ENCODE results near the gene UNC119B.

Gene UNC119B

DNA sequence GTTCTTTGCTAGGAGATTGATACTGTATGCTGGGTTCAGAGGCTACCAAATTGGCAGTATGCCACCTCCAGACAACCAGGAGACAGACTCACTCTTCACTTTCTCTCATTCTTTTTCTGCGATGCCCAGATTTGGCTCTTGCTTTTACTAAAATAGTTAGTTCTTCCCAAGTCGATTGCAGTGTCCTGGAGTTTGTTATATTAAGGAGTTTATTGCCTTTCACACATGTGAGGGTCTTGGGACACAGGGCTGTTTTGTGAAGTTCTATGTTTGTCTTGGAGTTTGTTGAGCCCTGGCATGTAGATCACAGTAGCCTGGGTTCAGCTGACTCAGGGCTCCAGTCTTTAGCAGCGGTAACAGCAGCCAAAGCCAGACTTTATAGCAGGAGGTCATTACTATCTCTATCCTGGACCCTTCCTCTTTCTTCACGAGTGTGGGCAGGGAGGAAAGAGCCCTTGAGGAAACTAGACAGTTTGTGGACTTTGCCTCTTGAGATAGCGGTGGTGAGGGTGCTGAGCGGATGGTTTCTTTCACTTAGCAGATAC is 21.7 kb upstream of the UNC119B start:
- Histone ChIP-seq H3K4me1 (ENCODE audit: control insufficient read depth in 1 of 2, insufficient read depth in 2 of 2, low read length in 2 of 2) (peaks cover 49 to 55% of the 10 kb centered on the region in 2 donors), H3K4me3 (ENCODE audit: low read depth in 1 of 2, low read length in 2 of 2) (peak overlapping the region; percentile 84 to 88), H3K9me3 (ENCODE audit: control insufficient read depth in 1 of 2, low read length in 2 of 2) (no peaks in the 10 kb centered on the region), H3K9ac (ENCODE audit: low read depth in 1 of 2, low read length in 2 of 2) (peak overlapping the region; percentile 83 to 86), H3K27ac (ENCODE audit: low read depth, low read length) (no peak overlapping the region), H3K27me3 (ENCODE audit: control insufficient read depth in 1 of 2, insufficient read depth in 2 of 2, low read length in 2 of 2) (no peaks in the 10 kb centered on the region), H3K36me3 (ENCODE audit: control insufficient read depth in 1 of 2, insufficient read depth in 2 of 2, low read length in 2 of 2) (peaks cover 0 to 5% of the 10 kb centered on the region in 2 donors)

DNA sequence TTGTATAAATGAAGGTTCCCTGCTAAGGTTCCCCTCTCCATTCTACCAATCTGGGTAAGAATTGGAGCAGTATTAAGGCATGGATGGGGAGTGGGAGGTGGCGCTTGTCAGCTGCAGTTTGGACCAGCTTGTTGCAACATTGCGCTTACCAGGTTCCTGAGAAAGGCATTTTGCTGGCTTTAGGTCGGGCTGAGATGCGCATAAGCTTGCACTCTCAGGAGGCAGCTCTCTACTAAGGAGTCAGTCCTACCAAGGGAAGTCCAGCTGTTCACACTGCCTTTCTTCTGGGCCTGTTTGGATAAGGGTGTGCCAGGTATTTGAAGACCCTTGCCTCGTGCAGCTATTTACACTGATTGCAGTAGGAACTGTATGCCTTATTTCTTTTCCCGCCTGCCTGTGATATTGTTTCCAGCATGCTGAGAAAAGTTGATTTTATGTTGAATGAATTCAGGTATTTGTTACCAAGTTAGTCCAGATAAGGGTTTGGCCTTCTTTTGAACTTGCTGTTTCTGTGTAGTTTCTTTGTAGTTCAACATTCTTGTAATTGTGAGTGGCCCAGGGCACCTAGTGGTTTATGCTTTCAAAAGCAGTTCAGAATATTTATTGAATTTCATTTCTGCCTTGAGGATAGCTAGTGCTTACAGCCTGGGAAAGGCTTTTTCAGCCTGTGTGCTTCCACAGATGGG is 20.7 kb upstream of the UNC119B start:
- Histone ChIP-seq H3K9ac (ENCODE audit: low read depth in 1 of 2, low read length in 2 of 2) (peak overlapping the region; percentile 83 to 86), H3K27ac (ENCODE audit: low read depth, low read length) (peak overlapping the region; percentile 22), H3K27me3 (ENCODE audit: control insufficient read depth in 1 of 2, insufficient read depth in 2 of 2, low read length in 2 of 2) (no peaks in the 10 kb centered on the region), H3K4me1 (ENCODE audit: control insufficient read depth in 1 of 2, insufficient read depth in 2 of 2, low read length in 2 of 2) (peaks cover 58 to 62% of the 10 kb centered on the region in 2 donors), H3K36me3 (ENCODE audit: control insufficient read depth in 1 of 2, insufficient read depth in 2 of 2, low read length in 2 of 2) (peaks cover 6 to 15% of the 10 kb centered on the region in 2 donors), H3K9me3 (ENCODE audit: control insufficient read depth in 1 of 2, low read length in 2 of 2) (no peaks in the 10 kb centered on the region), H3K4me3 (ENCODE audit: low read depth in 1 of 2, low read length in 2 of 2) (peak overlapping the region; percentile 84 to 88)

DNA sequence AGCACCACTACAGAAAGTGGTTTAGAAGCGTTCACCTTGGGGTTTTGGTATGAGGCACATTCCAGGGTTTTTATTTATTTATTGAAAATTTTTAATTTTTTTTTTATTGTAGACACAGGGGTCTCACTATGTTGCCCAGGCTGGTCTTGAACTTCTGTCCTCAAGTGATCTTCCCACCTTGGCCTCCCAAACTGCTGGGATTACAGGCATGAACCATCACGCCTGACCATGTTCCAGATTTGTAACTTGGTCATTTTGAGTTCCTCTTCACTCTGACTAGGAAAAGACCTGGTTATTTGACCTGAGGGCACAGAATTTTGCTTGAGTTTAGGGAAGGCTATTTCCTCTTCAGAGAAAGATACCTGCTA is 20.2 kb upstream of the UNC119B start:
- H3K4me1 ChIP-seq (ENCODE audit: control insufficient read depth in 1 of 2, insufficient read depth in 2 of 2, low read length in 2 of 2), result peaks cover 64 to 67% of the 10 kb centered on the region in 2 donors
- no peak overlapping the region for H3K9ac ChIP-seq (ENCODE audit: low read depth in 1 of 2, low read length in 2 of 2)
- no peak overlapping the region for H3K27ac ChIP-seq (ENCODE audit: low read depth, low read length)
- no peaks in the 10 kb centered on the region for H3K27me3 ChIP-seq (ENCODE audit: control insufficient read depth in 1 of 2, insufficient read depth in 2 of 2, low read length in 2 of 2)
- peak overlapping the region; percentile 84 to 88 for H3K4me3 ChIP-seq (ENCODE audit: low read depth in 1 of 2, low read length in 2 of 2)
- H3K9me3 ChIP-seq (ENCODE audit: control insufficient read depth in 1 of 2, low read length in 2 of 2), result no peaks in the 10 kb centered on the region
- peaks cover 11 to 20% of the 10 kb centered on the region in 2 donors for H3K36me3 ChIP-seq (ENCODE audit: control insufficient read depth in 1 of 2, insufficient read depth in 2 of 2, low read length in 2 of 2)

DNA sequence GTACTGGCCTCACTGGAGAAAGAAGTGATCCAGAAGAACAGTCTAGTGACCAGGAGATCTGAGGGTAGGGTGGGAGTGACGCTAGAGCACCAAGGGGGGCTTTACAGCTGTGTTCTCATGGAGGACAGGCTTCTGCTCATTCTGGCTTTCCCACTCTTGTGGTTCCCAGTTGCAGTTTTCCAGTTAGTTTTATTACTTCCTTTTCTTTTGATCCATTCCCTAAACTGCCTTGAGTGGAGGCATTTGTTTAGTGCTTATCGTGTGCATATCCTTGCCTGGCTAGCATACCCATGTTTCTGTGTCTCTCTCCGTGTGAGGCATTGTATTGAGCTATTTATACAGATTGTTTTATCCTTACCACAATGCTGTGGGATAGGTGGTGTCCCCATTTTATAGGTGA is 19.3 kb upstream of the UNC119B start:
- Histone ChIP-seq H3K27ac (ENCODE audit: low read depth, low read length) (no peak overlapping the region), H3K9ac (ENCODE audit: low read depth in 1 of 2, low read length in 2 of 2) (peak overlapping the region; percentile 26 to 38), H3K36me3 (ENCODE audit: control insufficient read depth in 1 of 2, insufficient read depth in 2 of 2, low read length in 2 of 2) (peaks cover 20 to 29% of the 10 kb centered on the region in 2 donors), H3K27me3 (ENCODE audit: control insufficient read depth in 1 of 2, insufficient read depth in 2 of 2, low read length in 2 of 2) (no peaks in the 10 kb centered on the region), H3K9me3 (ENCODE audit: control insufficient read depth in 1 of 2, low read length in 2 of 2) (no peaks in the 10 kb centered on the region), H3K4me1 (ENCODE audit: control insufficient read depth in 1 of 2, insufficient read depth in 2 of 2, low read length in 2 of 2) (peaks cover 68 to 70% of the 10 kb centered on the region in 2 donors), H3K4me3 (ENCODE audit: low read depth in 1 of 2, low read length in 2 of 2) (peak overlapping the region in 1 of 2 donors; percentile 59)

DNA sequence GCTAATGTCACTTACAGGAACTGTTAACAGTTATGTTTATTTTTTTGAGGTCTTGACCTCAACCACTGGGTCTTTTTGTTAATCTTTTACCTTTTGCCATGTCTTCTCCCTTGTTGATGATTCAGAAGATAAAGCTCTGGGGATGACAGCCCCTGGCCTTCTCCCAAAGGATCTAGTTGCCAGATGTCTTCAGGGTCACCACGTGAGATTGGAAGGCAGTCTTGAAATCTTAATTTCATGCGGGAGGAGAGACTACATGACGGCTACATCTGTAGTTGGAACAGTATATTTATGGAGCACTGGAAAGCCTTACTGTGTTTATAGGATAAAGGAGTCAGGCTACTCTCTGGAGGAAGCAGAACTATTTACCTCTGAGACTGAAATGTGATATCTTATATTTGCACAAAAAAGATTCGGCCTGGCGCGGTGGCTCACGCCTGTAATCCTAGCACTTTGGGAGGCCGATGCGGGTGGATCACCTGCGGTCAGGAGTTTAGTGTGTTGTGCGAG is 17.7 kb upstream of the UNC119B start:
- Histone ChIP-seq H3K27me3 (ENCODE audit: control insufficient read depth in 1 of 2, insufficient read depth in 2 of 2, low read length in 2 of 2) (no peaks in the 10 kb centered on the region), H3K36me3 (ENCODE audit: control insufficient read depth in 1 of 2, insufficient read depth in 2 of 2, low read length in 2 of 2) (peaks cover 36 to 44% of the 10 kb centered on the region in 2 donors), H3K9ac (ENCODE audit: low read depth in 1 of 2, low read length in 2 of 2) (no peak overlapping the region), H3K4me3 (ENCODE audit: low read depth in 1 of 2, low read length in 2 of 2) (no peak overlapping the region), H3K9me3 (ENCODE audit: control insufficient read depth in 1 of 2, low read length in 2 of 2) (no peaks in the 10 kb centered on the region), H3K4me1 (ENCODE audit: control insufficient read depth in 1 of 2, insufficient read depth in 2 of 2, low read length in 2 of 2) (peaks cover 68 to 82% of the 10 kb centered on the region in 2 donors), H3K27ac (ENCODE audit: low read depth, low read length) (no peak overlapping the region)

DNA sequence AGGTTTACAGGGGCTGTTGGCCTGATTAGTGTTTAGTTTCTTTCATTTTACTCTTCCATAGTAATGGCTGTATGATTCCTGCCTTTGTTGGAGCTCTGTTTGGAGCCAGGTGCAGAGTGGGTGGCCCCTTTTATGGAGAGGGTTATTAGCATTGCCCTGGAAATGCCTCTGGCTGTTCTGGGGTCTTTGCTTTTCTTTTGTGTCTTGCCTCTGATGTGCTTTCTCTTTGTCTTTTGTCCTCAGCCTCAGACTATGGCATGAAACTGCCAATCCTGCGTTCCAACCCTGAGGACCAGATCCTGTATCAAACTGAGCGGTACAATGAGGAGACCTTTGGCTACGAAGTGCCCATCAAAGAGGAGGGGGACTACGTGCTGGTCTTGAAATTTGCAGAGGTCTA is 16.4 kb upstream of the UNC119B start:
- Histone ChIP-seq H3K4me1 (ENCODE audit: control insufficient read depth in 1 of 2, insufficient read depth in 2 of 2, low read length in 2 of 2) (peaks cover 57 to 85% of the 10 kb centered on the region in 2 donors), H3K9ac (ENCODE audit: low read depth in 1 of 2, low read length in 2 of 2) (no peak overlapping the region), H3K4me3 (ENCODE audit: low read depth in 1 of 2, low read length in 2 of 2) (no peak overlapping the region), H3K27ac (ENCODE audit: low read depth, low read length) (no peak overlapping the region), H3K9me3 (ENCODE audit: control insufficient read depth in 1 of 2, low read length in 2 of 2) (no peaks in the 10 kb centered on the region), H3K27me3 (ENCODE audit: control insufficient read depth in 1 of 2, insufficient read depth in 2 of 2, low read length in 2 of 2) (no peaks in the 10 kb centered on the region), H3K36me3 (ENCODE audit: control insufficient read depth in 1 of 2, insufficient read depth in 2 of 2, low read length in 2 of 2) (peaks cover 47 to 56% of the 10 kb centered on the region in 2 donors)

DNA sequence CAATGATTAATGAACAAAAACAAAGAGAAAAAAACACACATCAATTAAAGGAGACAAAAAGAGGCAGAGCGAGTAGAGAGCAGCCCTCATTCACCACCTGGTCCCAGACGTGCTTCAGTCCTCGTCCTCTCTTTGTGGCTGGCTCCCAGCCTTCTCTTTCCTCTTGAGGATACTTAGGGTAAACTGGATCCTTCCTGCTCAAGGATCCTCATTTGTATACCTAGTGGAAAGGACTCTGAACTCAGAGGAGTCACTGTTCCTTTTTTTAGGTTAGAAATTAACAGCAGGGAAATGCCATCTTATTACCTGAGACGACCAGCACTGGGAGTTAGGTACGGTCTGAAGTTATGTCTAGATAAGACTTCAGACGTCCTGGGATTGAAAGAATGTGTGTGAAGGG is 13.6 kb upstream of the UNC119B start:
- H3K36me3 ChIP-seq (ENCODE audit: control insufficient read depth in 1 of 2, insufficient read depth in 2 of 2, low read length in 2 of 2), result peaks cover 73 to 84% of the 10 kb centered on the region in 2 donors
- no peak overlapping the region for H3K4me3 ChIP-seq (ENCODE audit: low read depth in 1 of 2, low read length in 2 of 2)
- no peaks in the 10 kb centered on the region for H3K9me3 ChIP-seq (ENCODE audit: control insufficient read depth in 1 of 2, low read length in 2 of 2)
- no peak overlapping the region for H3K27ac ChIP-seq (ENCODE audit: low read depth, low read length)
- peaks cover 30 to 66% of the 10 kb centered on the region in 2 donors for H3K4me1 ChIP-seq (ENCODE audit: control insufficient read depth in 1 of 2, insufficient read depth in 2 of 2, low read length in 2 of 2)
- no peak overlapping the region for H3K9ac ChIP-seq (ENCODE audit: low read depth in 1 of 2, low read length in 2 of 2)
- no peaks in the 10 kb centered on the region for H3K27me3 ChIP-seq (ENCODE audit: control insufficient read depth in 1 of 2, insufficient read depth in 2 of 2, low read length in 2 of 2)

DNA sequence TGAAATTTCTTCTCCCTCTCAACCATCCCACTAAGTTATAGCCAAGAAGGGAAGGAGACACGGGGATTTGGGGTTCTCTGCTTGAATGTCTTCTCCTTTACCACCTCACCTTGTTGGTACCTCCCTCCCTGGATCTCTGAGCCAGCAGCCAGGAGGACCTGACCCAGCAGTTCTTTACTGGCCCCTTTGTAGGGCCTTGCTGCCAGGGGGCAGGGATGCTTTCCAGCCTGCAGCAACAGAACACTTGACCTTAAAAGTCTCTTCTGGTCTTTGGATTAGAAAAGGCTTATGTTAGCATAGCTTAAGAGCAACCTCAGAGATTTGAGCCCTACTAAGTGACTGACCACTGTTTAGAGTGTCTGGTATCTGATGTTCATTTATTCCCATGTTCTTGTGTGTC is 12.9 kb upstream of the UNC119B start:
- Histone ChIP-seq H3K9ac (ENCODE audit: low read depth in 1 of 2, low read length in 2 of 2) (no peak overlapping the region), H3K36me3 (ENCODE audit: control insufficient read depth in 1 of 2, insufficient read depth in 2 of 2, low read length in 2 of 2) (peaks cover 73 to 91% of the 10 kb centered on the region in 2 donors), H3K27ac (ENCODE audit: low read depth, low read length) (no peak overlapping the region), H3K4me3 (ENCODE audit: low read depth in 1 of 2, low read length in 2 of 2) (no peak overlapping the region), H3K27me3 (ENCODE audit: control insufficient read depth in 1 of 2, insufficient read depth in 2 of 2, low read length in 2 of 2) (no peaks in the 10 kb centered on the region), H3K4me1 (ENCODE audit: control insufficient read depth in 1 of 2, insufficient read depth in 2 of 2, low read length in 2 of 2) (peaks cover 24 to 59% of the 10 kb centered on the region in 2 donors), H3K9me3 (ENCODE audit: control insufficient read depth in 1 of 2, low read length in 2 of 2) (no peaks in the 10 kb centered on the region)

DNA sequence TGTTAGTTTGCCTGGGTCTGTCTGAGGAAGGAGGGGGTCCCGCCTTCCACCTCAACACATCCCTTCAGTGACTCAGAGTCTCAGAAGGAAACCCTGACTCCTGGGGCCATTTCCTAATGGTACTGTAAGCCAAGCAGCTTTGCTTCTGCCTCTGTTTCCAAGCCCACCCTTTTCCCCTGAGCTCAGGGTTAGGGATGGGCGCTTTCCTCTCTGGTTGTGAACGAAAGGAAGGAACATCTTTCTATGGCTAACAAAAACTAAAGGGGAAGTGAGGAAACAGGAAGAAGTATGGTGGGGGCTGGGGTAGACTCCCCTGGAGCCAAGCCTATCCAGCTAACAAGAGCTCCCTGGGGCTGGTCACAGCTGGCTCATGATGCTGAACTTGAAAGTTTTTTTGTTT is 11.6 kb upstream of the UNC119B start:
- no peaks in the 10 kb centered on the region for H3K27me3 ChIP-seq (ENCODE audit: control insufficient read depth in 1 of 2, insufficient read depth in 2 of 2, low read length in 2 of 2)
- H3K4me1 ChIP-seq (ENCODE audit: control insufficient read depth in 1 of 2, insufficient read depth in 2 of 2, low read length in 2 of 2), result peaks cover 18 to 52% of the 10 kb centered on the region in 2 donors
- H3K9me3 ChIP-seq (ENCODE audit: control insufficient read depth in 1 of 2, low read length in 2 of 2), result no peaks in the 10 kb centered on the region
- H3K4me3 ChIP-seq (ENCODE audit: low read depth in 1 of 2, low read length in 2 of 2), result no peak overlapping the region
- peaks cover 79 to 97% of the 10 kb centered on the region in 2 donors for H3K36me3 ChIP-seq (ENCODE audit: control insufficient read depth in 1 of 2, insufficient read depth in 2 of 2, low read length in 2 of 2)
- H3K27ac ChIP-seq (ENCODE audit: low read depth, low read length), result no peak overlapping the region
- H3K9ac ChIP-seq (ENCODE audit: low read depth in 1 of 2, low read length in 2 of 2), result no peak overlapping the region

DNA sequence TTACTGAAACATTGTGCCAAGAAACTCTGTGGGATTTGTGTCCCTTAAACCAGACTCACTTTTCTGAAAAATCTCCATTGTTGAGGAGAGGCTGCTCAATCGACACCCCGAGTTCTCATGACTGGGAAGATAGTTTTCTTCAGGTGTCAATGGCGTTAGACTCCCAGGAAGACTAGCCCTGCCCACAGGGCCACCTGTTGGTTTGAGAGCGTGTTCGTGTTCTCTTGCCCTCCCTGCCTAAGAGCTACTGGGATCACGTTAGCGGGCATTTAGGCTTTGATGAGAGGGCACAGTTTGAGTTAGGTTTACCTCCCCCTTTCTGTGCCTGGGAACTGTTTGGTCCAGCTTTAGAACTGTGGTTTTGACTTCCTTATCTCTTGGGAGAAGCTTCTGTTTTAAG is 10.7 kb upstream of the UNC119B start:
- Histone ChIP-seq H3K27me3 (ENCODE audit: control insufficient read depth in 1 of 2, insufficient read depth in 2 of 2, low read length in 2 of 2) (no peaks in the 10 kb centered on the region), H3K4me1 (ENCODE audit: control insufficient read depth in 1 of 2, insufficient read depth in 2 of 2, low read length in 2 of 2) (peaks cover 11 to 43% of the 10 kb centered on the region in 2 donors), H3K9me3 (ENCODE audit: control insufficient read depth in 1 of 2, low read length in 2 of 2) (no peaks in the 10 kb centered on the region), H3K36me3 (ENCODE audit: control insufficient read depth in 1 of 2, insufficient read depth in 2 of 2, low read length in 2 of 2) (peaks cover 75 to 92% of the 10 kb centered on the region in 2 donors), H3K27ac (ENCODE audit: low read depth, low read length) (no peak overlapping the region), H3K9ac (ENCODE audit: low read depth in 1 of 2, low read length in 2 of 2) (no peak overlapping the region), H3K4me3 (ENCODE audit: low read depth in 1 of 2, low read length in 2 of 2) (no peak overlapping the region)

Data from duodenal mucosa (tissue), 2 donors.